GM21619 (cell line): ENCODE measurements around the gene SYP.
A peak's percentile ranks its signal among the peaks of the same experiment; 100 is the strongest.
"Not testable (repeated sequence)": the region's sequence is repeated elsewhere in the genome, so short reads cannot be mapped to it uniquely, and the experiment has no call there.

Source experiments
- ATAC-seq: cut with Tn5 transposase; IDR thresholded peaks from one replicate; pipeline ENCODE4 v1.9.1; 2021; ENCODE audit not compliant: unreplicated experiment

Gene SYP

DNA sequence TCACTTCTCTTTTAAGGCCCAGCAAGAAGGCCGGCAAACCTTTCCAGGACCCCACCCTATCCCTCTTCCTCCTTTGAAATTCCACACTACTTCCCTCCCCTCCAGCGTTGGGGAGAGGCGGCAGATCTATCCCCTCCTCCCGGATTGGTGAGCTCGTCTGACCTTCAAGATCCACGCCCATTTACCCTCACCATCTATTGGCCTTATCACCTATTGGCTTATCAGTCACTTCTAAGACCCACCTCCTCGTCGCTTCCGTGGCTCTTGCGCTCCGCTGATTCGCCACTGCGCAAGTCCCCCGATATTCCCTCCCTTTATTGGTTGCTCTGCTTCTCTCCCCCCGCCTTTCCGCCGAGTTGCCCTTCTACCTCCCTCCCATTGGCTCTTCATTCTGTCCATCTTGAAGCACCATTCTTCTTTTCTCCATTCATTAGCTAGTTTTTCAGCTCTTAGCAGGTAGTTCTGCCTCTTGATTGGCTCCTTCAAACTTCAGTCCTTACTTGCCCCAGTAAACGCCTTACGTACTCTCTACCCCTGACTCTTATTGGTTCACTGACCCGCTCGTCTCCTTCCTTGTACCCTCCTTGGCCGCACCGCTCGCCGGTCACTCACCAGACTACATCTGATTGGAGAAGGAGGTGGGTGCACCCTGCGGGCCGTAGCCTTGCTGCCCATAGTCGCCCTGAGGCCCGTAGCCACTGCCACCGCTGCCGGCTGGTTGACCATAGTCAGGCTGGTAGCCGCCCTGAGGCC lies 9.0 kb downstream of the SYP start:
- peak; percentile 89 for ATAC-seq

DNA sequence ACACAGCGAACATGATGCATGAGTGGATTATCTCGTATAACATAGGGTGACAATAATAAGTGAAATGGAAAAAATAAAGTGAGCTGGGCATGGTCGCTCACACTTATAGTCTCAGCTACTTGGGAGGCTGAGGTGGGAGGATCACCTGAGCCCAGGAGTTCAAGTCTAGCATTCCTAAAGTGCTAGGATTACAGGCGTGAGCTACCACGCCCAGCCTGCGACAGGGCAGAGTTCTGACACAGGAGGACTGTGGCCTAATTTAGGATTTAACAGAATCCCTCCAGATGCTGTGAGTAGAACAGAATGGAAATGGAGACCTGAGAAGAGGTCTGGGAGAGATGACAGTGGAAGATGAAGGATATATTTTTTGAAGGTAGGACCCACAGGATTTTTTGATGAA lies 10.4 kb downstream of the SYP start:
- no peak for ATAC-seq

DNA sequence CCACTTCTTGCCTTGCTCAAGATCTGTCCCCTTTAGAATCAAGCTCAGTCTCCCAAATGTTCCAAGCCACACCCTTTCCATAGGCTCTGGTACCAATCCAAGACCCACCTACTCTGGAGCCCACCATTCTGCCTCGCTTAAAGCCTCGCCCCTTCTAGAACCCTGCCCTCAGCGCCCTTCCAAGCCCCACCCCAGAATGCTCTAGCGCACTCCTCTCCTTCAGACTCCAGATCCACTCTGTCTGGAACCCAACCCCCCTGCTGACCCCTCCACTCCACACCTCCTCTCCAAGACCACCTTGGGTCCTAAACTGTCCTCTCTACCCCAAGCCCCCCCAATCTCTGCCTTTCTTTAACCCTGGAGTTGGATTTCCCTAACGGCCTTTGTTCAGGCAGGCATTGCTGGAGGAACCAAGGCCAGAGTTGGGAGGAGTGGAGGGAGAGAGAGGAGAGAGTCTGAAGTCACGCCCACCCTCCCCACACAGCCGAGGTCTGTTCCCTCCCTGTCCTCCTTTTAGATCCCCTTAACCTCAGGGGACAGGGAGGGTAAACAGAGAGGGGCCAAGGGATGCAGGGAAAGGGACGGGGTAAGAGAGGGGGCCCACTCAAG lies 11.4 kb downstream of the SYP start:
- no peak for ATAC-seq

DNA sequence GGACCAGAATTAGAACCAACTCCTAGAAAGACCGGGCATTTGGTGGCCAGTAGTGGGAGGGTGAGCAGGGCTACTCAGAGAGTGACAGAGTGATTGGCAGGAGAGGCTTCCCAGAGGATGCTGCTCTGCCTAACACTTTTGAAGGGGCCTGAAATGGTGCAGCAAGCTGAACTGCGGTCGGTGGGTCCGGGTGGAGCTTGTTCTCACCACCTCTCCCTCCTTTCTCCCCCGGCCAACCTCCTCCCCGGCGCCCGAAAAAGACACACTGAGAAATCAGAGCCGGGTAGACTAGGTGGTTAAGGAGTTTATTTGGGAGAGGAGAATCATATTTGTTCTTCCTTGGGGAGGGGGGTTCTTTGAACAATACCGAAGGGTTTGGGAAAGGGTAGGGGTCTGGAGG lies 12.5 kb downstream of the SYP start:
- no peak for ATAC-seq

DNA sequence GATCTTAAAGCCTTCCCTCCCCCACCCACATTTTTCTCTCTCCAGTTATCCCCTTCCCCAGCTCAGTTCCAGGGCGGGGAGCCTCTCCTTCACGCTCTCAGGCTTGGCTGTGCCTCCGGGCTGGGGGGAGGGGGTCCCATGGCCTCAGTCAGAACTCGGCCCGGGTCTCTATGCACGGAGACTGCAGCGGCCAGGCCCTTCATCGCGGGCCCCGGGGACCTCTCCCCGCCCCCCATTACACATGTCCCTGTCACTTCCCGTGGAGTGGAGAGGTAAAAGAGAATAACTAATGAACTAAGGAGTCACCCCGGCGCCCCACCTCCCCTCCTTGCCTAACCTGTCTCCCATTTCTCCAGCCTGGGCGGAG lies 13.0 kb downstream of the SYP start:
- ATAC-seq: no peak

DNA sequence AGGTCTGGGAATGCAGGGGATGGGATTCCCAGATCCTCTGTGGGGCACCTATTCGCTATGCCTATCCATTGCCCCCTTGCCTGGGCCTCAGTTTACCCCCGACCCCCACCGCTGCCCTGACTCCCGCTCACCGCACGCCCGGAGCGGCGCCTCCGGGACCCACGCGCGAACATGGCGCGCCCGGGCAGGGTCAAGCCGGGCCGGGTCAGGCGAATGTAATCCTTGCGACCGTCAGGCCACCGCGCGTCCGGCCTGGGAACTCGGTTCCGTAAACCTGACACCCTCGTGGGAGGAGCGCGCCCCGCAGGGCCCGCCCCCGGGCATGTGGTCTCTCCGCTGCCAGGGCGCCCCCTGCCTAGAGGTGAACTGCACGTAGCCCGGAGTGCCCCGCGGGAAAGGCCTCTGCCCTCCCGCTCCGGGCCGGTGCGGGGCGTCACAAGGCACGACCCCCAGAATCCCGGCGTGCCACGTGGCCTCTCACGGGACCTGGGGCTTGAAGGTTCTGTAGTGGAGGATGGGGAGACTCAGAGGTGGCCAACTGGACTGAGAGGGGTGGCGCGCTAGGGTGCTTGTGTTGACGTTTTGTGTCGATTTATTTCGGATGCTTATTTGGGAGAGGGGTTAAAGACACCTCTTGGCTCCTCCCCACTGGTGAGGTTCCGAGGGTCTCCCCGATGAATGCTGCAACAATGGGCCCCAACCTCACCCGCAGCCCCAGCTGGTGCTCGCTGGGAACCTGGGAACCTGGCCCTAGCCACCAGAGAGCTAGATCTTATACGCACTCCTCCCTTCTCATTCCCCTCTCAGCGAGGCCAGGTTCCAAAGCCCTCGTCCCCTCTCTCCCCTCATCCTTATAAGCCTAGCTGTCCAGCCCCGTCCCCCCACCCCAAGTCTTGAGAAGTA lies 13.6 kb downstream of the SYP start, which contains the start of gene PRICKLE3:
PRICKLE3 (minus strand) TSS at position 249 of the 903 bp plus-strand sequence; CDS start at position 173, 76 bp downstream.
- peak; percentile 31 for ATAC-seq

DNA sequence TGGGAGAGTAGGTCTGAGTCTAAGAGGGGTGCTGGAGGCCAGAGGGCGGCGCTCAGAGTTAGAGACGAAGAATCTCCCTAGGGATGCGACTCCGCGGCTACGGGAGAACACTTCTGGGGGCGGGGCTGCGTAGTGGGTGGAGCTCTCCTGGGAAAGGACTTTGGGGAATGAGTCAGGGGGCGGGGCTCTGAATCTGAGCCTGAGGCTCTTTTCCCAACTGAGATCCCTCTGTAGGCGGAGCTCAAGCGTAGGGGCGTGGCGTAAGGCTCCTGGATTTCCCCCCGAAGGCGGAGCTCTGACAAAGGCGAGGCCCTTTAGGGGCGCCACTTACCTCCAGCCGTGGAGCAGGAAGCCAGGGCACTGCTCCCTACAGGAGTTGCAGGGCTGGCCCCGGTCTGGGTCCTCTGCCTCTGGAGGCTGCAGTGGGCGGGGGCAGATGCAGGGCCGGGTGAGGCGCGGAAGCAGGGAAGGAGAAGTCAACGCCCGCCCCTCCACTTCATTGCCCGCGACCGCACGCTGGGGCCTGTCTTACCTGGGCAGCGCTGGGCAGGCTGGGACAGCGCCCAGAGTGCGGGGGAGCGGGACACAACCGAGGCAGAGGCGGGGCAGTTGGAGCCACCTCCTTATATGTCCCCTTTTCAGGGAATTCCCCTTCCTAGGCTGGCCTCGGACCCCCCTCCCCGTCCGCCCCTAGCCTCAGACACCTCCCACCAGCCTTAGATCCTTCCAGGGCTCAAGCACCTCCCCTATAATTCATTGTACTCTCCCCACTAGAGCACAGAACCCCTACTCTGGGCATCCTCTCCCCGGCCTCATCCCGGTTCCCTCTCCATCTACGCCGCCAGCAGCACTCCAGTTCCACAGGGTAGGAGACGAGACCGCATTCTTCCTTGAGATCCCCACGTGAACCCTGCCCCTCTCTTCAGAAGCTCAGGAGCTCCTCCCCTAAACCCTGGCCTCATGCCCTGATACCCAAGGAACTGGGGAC lies 15.4 kb downstream of the SYP start:
- peak; percentile 52 for ATAC-seq

DNA sequence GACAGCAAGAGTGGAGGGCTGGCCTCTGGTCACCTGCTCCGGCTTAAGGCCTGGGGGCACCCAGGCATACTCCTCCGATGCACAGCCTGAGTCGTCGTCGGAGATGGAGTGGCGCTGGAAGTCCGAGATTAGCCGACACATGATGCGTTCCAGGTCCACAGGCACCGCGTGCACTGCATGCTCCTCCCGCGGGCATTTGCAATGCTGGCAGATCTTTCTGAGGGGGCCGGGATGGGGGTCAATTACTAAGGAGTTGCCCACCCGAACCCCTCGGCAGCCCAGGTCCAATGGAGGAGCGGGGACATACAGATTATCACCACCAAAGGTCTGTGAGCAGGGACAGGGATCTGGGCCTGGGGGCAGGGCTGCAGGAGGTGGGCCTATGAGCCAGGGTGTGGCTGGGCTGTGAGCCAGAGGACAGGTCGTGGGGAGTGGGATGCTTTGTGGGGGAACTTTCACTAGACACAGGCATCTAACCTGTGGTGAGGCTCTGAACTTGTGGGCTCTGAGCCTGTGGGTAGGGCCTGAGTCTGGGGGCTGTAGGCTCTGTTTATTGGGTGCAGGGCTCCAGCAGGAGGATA lies 16.2 kb downstream of the SYP start:
- no peak for ATAC-seq

DNA sequence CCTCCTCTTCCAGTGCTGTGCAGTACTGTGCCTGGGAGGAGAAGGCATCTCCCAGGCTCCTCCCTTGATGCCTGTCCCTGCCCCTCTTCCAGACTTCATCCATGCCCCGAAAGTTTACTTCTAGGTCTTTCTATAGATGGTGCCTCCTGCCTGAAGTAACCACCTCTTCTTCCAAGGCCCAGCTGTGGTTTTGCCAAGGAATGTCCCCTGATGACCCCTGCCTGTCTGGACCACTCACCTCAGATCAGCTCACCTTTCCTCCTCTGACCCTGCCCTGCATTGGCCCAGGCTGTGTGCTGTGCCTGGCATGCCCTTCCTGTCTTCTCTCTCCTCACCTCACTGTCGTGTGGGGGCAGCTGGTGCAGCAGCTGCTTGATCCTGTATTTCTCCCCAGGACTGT lies 20.6 kb downstream of the SYP start:
- no peak for ATAC-seq

DNA sequence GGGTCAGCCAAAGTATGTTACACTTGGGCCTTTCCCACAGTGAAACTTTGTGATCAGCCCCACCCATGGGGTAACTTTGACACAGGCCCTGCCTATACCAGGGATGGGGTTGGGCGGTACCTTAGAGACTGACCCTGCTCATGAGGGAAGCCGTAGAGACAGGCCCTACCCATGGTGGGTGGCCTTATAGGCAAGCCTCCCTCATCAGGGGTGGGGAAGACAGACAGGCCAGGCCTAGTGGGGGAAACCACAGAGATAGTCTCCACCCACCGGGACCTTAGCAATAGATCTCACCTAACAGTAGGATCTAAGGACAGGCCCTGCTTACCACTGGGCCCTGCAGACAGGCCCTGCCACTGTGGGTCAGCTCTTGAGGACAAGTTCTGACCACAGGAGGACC lies 21.5 kb downstream of the SYP start:
- ATAC-seq: no peak

DNA sequence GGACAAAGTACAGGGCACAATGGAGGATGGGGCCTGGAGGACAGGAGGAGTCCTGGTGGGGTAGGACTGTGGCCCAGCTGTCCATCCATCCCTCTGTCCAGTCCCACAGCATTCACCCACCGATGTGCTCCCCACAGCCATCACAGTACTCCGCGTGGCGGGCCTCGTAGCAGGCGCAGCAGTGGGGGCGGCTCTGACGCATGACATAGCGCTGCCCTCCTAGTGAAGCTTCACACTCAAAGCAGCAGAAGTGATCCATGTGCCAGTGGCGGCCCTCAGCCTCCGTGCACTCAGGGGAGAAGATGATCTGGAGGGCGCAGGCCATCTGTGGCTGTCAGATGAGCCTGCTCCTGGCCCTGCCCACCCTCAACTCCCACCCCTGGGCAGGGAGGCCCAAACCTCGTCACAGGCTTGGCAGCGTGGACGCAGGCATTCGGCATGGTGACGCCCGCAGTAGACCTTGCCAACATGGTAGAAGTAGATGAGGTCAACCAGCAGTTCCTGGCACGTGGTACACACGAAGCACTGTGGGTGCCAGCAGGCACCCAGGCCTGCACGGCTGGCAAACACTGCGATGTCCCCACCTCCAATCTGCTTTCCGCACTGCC lies 22.0 kb downstream of the SYP start:
- ATAC-seq: no peak

DNA sequence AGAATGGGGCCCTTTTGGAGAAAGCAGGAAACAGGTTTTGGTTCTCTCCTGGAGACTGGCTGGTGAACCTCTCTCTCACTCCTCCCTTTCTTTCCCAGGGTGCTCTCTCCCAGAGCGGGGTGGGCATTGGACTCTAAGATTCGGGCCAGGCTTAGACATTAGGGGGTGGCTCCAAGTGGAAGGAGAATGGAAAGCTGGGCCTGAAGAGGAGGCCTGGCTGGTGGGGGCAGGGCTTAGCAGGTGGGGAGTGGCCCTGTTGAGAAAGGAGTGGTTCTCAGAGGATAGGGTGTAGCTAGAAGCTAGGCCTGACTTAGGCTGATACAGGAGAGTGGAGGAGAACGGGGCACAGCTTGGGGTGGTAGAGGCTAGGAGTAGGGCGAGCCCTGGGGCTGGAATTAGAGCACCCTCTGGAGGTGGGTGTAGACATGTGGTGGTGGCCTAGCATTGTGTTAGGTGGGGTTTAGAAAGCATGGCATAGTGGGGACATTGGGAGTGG lies 22.6 kb downstream of the SYP start:
- no peak for ATAC-seq

DNA sequence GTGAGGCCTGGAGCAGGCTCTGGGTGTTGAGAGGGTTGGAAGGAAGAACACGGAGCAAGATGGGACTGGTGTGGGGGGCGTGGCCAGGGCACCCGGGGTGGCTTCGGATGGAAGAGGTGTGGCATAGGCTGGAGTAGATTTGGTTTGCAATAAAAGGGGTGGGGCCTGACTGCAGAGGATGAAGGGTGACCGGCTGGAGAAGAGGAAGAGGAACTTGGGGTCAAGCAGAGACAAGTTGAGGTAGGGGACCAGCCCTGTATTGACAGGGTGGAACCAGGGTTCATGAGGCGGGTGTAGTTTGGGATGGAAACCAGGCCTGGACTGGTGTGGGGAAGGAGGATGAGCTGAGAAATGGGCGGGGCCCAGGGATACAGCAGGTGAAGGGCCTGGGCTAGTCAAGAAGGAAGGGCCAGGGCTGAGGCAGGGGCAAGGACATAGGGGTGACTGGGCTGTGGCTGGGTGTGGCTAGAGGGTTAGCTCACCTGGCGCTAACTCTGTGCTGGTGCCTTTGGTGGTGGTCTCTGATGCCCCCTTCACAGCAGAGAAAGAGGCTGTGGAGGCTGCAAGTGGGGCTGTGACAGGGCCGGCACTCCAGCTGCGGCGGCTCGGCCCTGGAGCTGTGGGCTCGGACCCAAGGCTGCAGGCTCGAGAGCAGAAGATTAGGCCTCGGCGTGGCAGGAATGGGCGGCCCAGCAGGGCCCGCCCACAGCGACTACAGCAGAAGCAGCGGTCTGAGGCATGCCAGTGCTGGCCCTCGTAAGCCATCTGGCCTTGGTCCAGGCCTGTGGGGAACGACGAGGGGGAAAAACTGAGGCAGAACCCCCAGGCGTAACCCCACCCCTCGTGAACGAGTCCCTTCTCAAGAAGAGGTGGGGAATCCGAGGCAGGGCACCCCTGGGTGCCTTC lies 23.3 kb downstream of the SYP start:
- no peak for ATAC-seq

DNA sequence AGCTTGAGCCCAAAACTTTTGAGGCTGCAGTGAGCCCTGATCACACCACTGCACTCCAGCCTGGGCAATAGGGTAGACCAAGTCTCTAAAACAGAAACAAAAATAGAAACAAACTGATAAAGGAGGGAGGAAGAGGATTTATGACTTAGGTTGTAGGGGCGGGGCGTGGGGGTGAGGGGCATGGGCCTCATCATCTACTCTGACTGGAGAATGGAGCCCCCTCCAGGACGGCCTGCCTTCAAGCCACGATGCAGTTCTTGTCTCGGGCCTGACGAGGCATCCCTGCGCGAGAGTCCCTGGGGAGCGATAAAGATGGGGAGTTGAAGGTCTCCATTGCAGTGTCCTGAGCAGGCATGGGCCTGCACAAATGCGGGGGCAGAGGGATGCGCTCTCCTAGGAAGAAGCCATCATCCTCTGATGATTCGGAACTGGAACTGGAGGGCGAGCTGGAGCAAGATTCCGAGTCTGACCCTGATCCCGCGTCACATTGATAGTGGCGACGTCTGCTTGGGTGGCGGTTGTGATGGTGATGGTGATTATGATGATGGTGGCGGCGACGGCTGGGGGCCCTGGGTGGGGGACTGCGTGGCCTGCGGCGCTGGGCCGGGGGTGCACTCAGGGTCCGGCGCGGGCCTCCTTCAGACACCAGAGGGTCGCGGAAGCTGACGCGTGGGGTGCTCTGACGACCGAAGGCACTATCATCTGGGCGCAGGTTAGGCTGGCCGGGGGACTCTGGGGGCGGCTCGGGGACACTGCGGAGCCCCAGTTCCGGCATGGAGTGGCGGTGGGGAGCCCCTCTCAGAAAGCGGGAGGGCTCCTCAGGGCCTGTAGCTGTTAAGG lies 24.3 kb downstream of the SYP start:
- no peak for ATAC-seq

DNA sequence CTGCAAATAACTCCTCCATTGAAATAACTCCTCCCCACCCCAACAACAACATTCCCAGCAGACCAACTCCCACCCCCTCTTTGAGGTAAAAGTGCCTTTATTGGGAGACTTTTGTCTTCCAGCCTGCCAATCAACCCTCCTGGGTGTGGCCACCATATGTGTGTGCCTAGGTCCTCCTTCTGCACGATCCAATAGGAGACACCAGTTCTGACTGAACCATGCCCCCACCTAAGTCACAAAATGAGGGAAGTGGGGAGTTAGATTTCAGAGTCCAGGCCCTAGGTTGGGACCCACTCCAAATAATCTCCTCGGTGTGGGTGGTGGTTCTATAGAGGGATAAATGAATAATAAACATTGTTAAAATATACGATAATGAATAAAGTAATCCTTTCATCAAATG lies 25.3 kb downstream of the SYP start:
- ATAC-seq: no peak

DNA sequence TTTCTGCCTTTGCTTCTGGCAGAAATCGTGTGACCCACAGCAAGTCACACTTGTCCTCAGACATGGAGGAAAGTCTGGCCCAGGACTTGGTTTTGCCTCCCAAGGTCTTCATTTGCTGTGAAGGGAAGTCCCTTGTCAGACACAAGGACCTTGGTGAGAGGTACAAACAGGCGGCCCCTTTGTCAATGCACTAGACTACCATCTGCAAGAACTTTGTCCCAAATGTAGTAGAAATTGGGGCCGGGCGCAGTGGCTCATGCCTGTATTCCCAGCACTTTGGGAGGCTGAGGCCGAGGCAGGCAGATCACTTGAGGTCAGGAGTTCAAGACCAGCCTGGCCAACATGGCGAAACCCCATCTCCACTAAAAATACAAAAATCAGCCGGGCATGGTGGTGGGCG lies 26.4 kb downstream of the SYP start:
- ATAC-seq: not testable (repeated sequence)

DNA sequence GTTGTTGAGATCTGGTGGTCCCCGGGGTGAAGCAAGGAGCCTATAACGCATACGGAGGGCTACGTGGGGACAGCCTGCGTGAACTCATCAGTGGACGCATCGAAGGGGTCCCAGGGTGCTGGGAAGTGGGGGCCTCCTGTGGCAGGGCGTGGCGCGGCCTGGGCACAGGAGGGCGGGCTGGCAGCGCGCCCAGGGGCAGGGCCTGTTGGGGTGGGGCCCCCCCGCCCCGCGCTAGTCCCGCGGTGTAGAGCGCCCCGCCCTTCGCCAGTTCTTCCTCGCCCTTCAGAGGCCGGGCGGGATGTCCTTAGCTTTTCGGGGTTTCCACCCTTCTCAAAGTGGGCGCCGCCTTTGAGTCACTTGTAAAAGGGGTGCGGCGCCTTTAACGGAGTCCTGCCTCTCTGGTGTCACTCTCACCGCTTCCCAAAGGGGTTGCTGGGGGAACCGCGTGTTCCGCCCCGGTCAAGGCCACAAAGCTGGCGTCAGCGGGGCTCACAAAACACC lies 27.7 kb downstream of the SYP start:
- ATAC-seq: peak; percentile 68
